HL-60 (cell line): ENCODE measurements around the gene DCXR.

ENCODE experiments used
- POLR2AphosphoS5 ChIP-seq: IDR thresholded peaks from 2 replicates; pipeline ENCODE4 v1.6.1; 2012; ENCODE audit warnings: low read depth
- SPI1 ChIP-seq: IDR thresholded peaks from 2 replicates; pipeline ENCODE4 v1.6.1; 2012; ENCODE audit warnings: low read depth, mild to moderate bottlenecking, borderline replicate concordance
- TF ChIP-seq, protein P1 (sequence below): IDR thresholded peaks from one replicate; pipeline ENCODE4 v1.5.1; 2011; ENCODE audit warnings: low read length, control low read depth, inconsistent platforms; ENCODE audit not compliant: insufficient read depth
- TF ChIP-seq, protein P2 (sequence below): IDR thresholded peaks from 2 replicates; pipeline ENCODE4 v1.6.1; 2012; ENCODE audit warnings: low read depth; ENCODE audit not compliant: insufficient replicate concordance

GRCh38 chr17:82008258-82008940 lies 29.1 kb downstream of the DCXR start:
- TF ChIP-seq, protein P1, sequence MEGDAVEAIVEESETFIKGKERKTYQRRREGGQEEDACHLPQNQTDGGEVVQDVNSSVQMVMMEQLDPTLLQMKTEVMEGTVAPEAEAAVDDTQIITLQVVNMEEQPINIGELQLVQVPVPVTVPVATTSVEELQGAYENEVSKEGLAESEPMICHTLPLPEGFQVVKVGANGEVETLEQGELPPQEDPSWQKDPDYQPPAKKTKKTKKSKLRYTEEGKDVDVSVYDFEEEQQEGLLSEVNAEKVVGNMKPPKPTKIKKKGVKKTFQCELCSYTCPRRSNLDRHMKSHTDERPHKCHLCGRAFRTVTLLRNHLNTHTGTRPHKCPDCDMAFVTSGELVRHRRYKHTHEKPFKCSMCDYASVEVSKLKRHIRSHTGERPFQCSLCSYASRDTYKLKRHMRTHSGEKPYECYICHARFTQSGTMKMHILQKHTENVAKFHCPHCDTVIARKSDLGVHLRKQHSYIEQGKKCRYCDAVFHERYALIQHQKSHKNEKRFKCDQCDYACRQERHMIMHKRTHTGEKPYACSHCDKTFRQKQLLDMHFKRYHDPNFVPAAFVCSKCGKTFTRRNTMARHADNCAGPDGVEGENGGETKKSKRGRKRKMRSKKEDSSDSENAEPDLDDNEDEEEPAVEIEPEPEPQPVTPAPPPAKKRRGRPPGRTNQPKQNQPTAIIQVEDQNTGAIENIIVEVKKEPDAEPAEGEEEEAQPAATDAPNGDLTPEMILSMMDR, result no peak
- TF ChIP-seq, protein P2, sequence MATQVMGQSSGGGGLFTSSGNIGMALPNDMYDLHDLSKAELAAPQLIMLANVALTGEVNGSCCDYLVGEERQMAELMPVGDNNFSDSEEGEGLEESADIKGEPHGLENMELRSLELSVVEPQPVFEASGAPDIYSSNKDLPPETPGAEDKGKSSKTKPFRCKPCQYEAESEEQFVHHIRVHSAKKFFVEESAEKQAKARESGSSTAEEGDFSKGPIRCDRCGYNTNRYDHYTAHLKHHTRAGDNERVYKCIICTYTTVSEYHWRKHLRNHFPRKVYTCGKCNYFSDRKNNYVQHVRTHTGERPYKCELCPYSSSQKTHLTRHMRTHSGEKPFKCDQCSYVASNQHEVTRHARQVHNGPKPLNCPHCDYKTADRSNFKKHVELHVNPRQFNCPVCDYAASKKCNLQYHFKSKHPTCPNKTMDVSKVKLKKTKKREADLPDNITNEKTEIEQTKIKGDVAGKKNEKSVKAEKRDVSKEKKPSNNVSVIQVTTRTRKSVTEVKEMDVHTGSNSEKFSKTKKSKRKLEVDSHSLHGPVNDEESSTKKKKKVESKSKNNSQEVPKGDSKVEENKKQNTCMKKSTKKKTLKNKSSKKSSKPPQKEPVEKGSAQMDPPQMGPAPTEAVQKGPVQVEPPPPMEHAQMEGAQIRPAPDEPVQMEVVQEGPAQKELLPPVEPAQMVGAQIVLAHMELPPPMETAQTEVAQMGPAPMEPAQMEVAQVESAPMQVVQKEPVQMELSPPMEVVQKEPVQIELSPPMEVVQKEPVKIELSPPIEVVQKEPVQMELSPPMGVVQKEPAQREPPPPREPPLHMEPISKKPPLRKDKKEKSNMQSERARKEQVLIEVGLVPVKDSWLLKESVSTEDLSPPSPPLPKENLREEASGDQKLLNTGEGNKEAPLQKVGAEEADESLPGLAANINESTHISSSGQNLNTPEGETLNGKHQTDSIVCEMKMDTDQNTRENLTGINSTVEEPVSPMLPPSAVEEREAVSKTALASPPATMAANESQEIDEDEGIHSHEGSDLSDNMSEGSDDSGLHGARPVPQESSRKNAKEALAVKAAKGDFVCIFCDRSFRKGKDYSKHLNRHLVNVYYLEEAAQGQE, result no peak
- TF ChIP-seq POLR2AphosphoS5, result no peak
- TF ChIP-seq SPI1, result no peak
